ENCODE measurements around the gene RAD9B.
"Not testable (repeated sequence)": the region's sequence is repeated elsewhere in the genome, so short reads cannot be mapped to it uniquely, and the experiment has no call there.

Gene RAD9B

GRCh38 chr12:110505332-110505731, 3.2 kb downstream of the RAD9B start:
- no peak for DNase-seq (ENCODE audit: low read depth in 2 of 2)
- TF ChIP-seq CTCF (IDR thresholded peaks at IDR 0.05; ENCODE audit: low read depth, low read length), result no peak
- no peak overlapping the region for H3K4me3 ChIP-seq (replicated peaks in 1 of 2; ENCODE audit: low read depth in 2 of 2, low read length in 2 of 2)

GRCh38 chr12:110508071-110508586, 6.0 kb downstream of the RAD9B start:
- H3K4me3 ChIP-seq (replicated peaks in 1 of 2; ENCODE audit: low read depth in 2 of 2, low read length in 2 of 2), result no peak overlapping the region
- no peak for TF ChIP-seq CTCF (IDR thresholded peaks at IDR 0.05; ENCODE audit: low read depth, low read length)
- DNase-seq (ENCODE audit: low read depth in 2 of 2), result no peak

- no peak for DNase-seq (ENCODE audit: low read depth in 2 of 2)
- TF ChIP-seq CTCF (IDR thresholded peaks at IDR 0.05; ENCODE audit: low read depth, low read length), result no peak
- no peak overlapping the region for H3K4me3 ChIP-seq (replicated peaks in 1 of 2; ENCODE audit: low read depth in 2 of 2, low read length in 2 of 2)
These were observed 11.7 kb downstream of the RAD9B start for GRCh38 chr12:110513842-110514241.

GRCh38 chr12:110514363-110514762, 12.2 kb downstream of the RAD9B start:
- TF ChIP-seq CTCF (IDR thresholded peaks at IDR 0.05; ENCODE audit: low read depth, low read length), result no peak
- H3K4me3 ChIP-seq (replicated peaks in 1 of 2; ENCODE audit: low read depth in 2 of 2, low read length in 2 of 2), result no peak overlapping the region
- DNase-seq (ENCODE audit: low read depth in 2 of 2), result no peak

- no peak for TF ChIP-seq CTCF (IDR thresholded peaks at IDR 0.05; ENCODE audit: low read depth, low read length)
- DNase-seq (ENCODE audit: low read depth in 2 of 2), result no peak
These were observed 14.9 kb downstream of the RAD9B start for GRCh38 chr12:110516995-110517394.

GRCh38 chr12:110518014-110518413, 15.9 kb downstream of the RAD9B start:
- not testable (repeated sequence) for DNase-seq (ENCODE audit: low read depth in 2 of 2); H3K4me3 ChIP-seq (replicated peaks in 1 of 2; ENCODE audit: low read depth in 2 of 2, low read length in 2 of 2)

More at GRCh38 chr12:110516995-110517394, 14.9 kb downstream of the RAD9B start:
- H3K4me3 ChIP-seq (replicated peaks in 1 of 2; ENCODE audit: low read depth in 2 of 2, low read length in 2 of 2), result no peak overlapping the region

GRCh38 chr12:110520876-110521712, 19.0 kb downstream of the RAD9B start:
- not testable (repeated sequence) for H3K4me3 ChIP-seq (replicated peaks in 1 of 2; ENCODE audit: low read depth in 2 of 2, low read length in 2 of 2); DNase-seq (ENCODE audit: low read depth in 2 of 2)

Data from cardiac fibroblast (primary cell).